Fibroblast of pulmonary artery (primary cell): ENCODE results near the gene AKAP13.

ENCODE experiments used
- DNase-seq: peaks from one replicate; pipeline ENCODE4 v3.0.0-alpha.2; 2010; ENCODE audit warnings: low read depth
- H3K4me3 ChIP-seq: replicated peaks from 2 replicates; pipeline ENCODE4 v1.5.1; 2011; ENCODE audit warnings: low read depth, mild to moderate bottlenecking, control low read depth, low read length, moderate library complexity
- TF ChIP-seq, protein P1 (sequence below): IDR thresholded peaks from 2 replicates; pipeline ENCODE4 v1.5.1; 2011; ENCODE audit warnings: mild to moderate bottlenecking, control low read depth, low read length, inconsistent platforms; ENCODE audit errors: missing control alignments

The AKAP13 gene

DNA sequence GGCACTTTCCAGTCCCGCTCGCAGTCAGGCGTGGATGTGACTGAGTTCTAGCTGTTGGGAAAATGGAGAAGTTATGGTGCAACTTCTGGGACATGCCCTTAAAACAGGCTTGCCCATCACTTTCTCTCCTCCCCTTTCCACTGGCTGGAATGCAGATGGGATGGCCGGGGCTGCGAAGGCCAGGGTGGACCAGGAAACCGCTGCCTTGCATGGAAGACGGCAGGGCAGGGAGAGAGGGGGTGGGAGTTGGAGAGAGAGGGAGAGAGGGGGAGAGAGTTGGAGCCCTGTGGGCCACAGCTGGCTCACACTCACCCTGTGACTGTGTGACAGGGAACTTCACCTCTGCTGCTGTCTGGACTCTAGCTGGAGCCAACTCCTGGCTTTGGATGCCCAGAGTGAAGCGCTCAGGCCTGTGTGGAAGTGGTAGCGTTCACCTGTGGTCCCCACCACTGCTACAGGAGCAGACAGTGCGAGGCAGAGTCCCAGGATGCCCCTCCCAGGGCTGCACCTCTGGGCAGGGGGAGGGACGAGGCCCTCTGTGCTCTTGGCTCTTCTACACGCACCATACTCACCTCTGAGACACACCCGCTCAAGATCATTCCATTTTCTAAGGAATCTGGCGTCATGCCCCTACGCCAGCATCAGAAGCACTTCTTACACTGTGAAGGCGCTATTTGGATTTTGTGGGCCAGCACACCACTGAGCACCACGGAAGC, 377.7 kb downstream of the AKAP13 start:
- H3K4me3 ChIP-seq, result no peak overlapping the region
- TF ChIP-seq, protein P1, sequence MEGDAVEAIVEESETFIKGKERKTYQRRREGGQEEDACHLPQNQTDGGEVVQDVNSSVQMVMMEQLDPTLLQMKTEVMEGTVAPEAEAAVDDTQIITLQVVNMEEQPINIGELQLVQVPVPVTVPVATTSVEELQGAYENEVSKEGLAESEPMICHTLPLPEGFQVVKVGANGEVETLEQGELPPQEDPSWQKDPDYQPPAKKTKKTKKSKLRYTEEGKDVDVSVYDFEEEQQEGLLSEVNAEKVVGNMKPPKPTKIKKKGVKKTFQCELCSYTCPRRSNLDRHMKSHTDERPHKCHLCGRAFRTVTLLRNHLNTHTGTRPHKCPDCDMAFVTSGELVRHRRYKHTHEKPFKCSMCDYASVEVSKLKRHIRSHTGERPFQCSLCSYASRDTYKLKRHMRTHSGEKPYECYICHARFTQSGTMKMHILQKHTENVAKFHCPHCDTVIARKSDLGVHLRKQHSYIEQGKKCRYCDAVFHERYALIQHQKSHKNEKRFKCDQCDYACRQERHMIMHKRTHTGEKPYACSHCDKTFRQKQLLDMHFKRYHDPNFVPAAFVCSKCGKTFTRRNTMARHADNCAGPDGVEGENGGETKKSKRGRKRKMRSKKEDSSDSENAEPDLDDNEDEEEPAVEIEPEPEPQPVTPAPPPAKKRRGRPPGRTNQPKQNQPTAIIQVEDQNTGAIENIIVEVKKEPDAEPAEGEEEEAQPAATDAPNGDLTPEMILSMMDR, result no peak
- no peak for DNase-seq

GRCh38 chr15:85758655-85758978, 378.2 kb downstream of the AKAP13 start:
- DNase-seq, result no peak
- TF ChIP-seq, protein P1, result no peak
- no peak overlapping the region for H3K4me3 ChIP-seq

DNA sequence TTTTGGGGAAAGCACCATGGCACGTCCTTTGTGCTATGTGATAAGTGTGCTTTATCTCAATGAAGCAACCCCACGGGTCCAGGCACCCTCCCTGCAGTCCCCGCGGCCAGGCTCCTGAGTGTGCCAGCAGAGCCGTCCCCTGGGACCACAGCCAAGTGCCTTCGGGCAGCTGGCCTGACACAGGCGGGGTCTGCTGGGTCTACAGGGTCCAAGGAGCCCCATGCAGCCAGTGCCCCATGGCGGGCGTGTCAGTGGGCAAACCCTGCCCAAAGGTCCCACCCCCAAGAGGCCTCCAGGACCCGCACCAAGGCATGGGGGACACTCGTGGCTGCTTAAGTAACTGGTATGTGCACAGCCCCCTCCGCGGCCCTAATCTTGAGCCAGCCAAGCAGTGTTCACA, 379.0 kb downstream of the AKAP13 start:
- TF ChIP-seq, protein P1, result no peak
- H3K4me3 ChIP-seq, result no peak overlapping the region
- no peak for DNase-seq

DNA sequence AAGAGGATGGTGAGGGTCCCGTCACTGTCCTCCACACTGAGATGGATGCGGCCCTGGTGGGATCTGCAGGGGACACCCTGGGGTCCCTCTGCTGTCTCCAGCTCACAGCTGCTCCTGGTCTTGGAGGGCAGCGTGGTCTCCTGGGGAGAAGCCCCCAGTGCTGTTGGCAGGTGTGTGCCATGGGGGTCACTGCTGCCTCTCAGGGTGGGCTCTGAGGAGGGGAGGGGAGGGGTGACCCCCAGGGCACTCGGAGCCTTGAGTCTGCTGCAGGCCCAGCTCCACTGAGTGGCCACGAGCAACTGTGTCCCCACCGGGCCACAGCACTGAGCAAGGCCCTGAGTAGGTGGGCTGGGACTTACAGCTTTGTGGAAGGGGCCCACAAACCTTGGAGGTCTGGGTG, 379.6 kb downstream of the AKAP13 start:
- TF ChIP-seq, protein P1, result no peak

DNA sequence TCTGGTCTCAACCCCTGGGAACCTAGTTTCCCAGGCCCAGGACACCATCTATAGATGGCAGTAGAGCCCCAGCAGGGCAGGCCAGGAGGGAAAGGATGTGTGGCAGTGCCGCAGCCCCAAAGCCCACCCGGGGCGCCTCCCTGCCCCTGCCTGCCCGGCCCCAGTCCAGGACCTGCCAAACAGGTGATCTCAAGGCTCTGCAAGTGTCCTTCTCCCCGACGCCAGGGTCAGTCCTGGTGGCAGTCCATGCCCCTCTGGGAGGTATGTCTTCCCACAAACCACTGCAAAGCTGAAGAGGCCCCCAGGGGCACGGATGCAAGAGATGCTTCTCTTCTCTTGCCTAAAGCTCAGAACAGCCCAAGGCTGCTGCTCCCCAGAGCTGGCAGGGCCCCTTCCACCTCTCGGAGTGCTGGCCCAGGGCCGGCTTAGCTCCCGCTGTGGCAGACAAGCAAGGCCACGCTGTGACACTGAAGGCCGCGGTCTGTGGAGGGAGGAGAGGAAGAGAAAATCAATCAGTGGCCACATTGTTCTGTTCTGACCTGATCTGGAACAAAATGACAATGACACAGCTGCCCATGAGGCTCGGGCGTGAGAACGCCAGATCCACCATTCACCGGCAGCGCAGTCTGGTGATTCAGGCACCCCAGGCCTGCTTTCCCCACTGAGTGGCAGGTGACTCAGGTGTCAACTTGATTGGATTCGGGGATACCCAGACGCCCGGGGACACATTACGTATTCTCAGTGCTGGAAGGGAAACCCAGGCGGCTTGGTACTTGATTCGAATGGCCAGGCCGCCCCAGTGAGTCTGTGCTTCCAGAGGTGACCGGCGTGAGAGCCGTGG, 380.3 kb downstream of the AKAP13 start:
- no peak for DNase-seq
- TF ChIP-seq, protein P1, result no peak
- no peak overlapping the region for H3K4me3 ChIP-seq

More for the DNA sequence above, 379.6 kb downstream of the AKAP13 start:
- H3K4me3 ChIP-seq, result no peak overlapping the region
- no peak for DNase-seq

- DNase-seq, result peak; percentile 49
- H3K4me3 ChIP-seq, result no peak overlapping the region
- TF ChIP-seq, protein P1, result no peak
Observed at GRCh38 chr15:85761635-85762034, 381.2 kb downstream of the AKAP13 start.
